K562 (cell line): ENCODE measurements around the gene CLDN5. TPM values are rescaled to one million over a fixed set of nuclear protein-coding genes. Genes with fewer than 3 reads are reported as not detected.

Experiments
- ARID1B ChIP-seq: fragments of 450-650 bp; IDR thresholded peaks from 2 replicates; pipeline ENCODE4 v1.6.1; 2016; ENCODE audit warnings: antibody characterized with exemption, mild to moderate bottlenecking, inconsistent platforms
- CHAMP1 ChIP-seq: fragments of 450-650 bp; IDR thresholded peaks from 2 replicates; pipeline ENCODE4 v1.6.1; 2016; ENCODE audit warnings: mild to moderate bottlenecking
- E4F1 ChIP-seq: fragments of 250-450 bp; sonication (Bioruptor Pico); IDR thresholded peaks from 2 replicates; pipeline ENCODE4 v1.5.0; 2021; ENCODE audit warnings: mild to moderate bottlenecking, borderline replicate concordance
- EGR1 ChIP-seq: fragments of 450-650 bp; conservative IDR thresholded peaks from 2 replicates; pipeline ENCODE4 v1.6.1; 2017; ENCODE audit warnings: mild to moderate bottlenecking
- EWSR1 ChIP-seq: fragments of 450-650 bp; IDR thresholded peaks from 2 replicates; pipeline ENCODE4 v1.6.1; 2018; ENCODE audit warnings: borderline replicate concordance, mild to moderate bottlenecking, low read depth, moderate library complexity; ENCODE audit not compliant: partially characterized antibody
- FOXJ2 ChIP-seq: fragments of 200-800 bp; sonication (Bioruptor generic); IDR thresholded peaks from 2 replicates; pipeline ENCODE4 v1.6.1; 2016; ENCODE audit warnings: missing genetic modification characterization, missing compliant biosample characterization
- FUS ChIP-seq: fragments of 200-400 bp; formaldehyde crosslinking; optimal IDR thresholded peaks from 2 replicates; pipeline ENCODE3; 2017; ENCODE audit warnings: low read depth, low read length
- HMG20A ChIP-seq: fragments of 450-650 bp; formaldehyde crosslinking; conservative IDR thresholded peaks from 2 replicates; pipeline ENCODE4 v1.4.0; 2020; ENCODE audit warnings: mild to moderate bottlenecking, mixed read lengths
- HMG20B ChIP-seq: fragments of 250-450 bp; sonication (Bioruptor Pico); IDR thresholded peaks from 2 replicates; pipeline ENCODE4 v1.5.0; 2021; ENCODE audit warnings: mild to moderate bottlenecking
- IRF1 ChIP-seq: sonication (generic); formaldehyde crosslinking; IDR thresholded peaks from 2 replicates; pipeline ENCODE4 v1.8.0; 2022; ENCODE audit warnings: missing genetic modification reagents, mild to moderate bottlenecking, borderline replicate concordance
- MAX ChIP-seq: sonication (generic); formaldehyde crosslinking; IDR thresholded peaks from 2 replicates; pipeline ENCODE4 v1.9.0; 2022; ENCODE audit warnings: mild to moderate bottlenecking, missing genetic modification reagents
- MTA1 ChIP-seq: fragments of 450-650 bp; IDR thresholded peaks from 2 replicates; pipeline ENCODE4 v1.6.1; 2017; ENCODE audit warnings: borderline replicate concordance
- NR3C1 ChIP-seq: sonication (generic); formaldehyde crosslinking; IDR thresholded peaks from 2 replicates; pipeline ENCODE4 v1.8.1; 2022; ENCODE audit warnings: missing genetic modification reagents
- POLR3G ChIP-seq: IDR thresholded peaks from 2 replicates; pipeline ENCODE4 v1.6.1; 2011; ENCODE audit not compliant: insufficient read length, insufficient replicate concordance; ENCODE audit errors: extremely low read depth
- RBM15 ChIP-seq: fragments of 200-400 bp; formaldehyde crosslinking; IDR thresholded peaks from 2 replicates; pipeline ENCODE4 v1.6.1; 2018; ENCODE audit warnings: mild to moderate bottlenecking, low read length, moderate library complexity; ENCODE audit not compliant: insufficient read depth
- RBM34 ChIP-seq: fragments of 200-400 bp; formaldehyde crosslinking; IDR thresholded peaks from 2 replicates; pipeline ENCODE4 v1.6.1; 2018; ENCODE audit warnings: low read length, borderline replicate concordance; ENCODE audit not compliant: insufficient read depth
- SETDB1 ChIP-seq: IDR thresholded peaks from one replicate; pipeline ENCODE4 v1.6.1; 2012; ENCODE audit warnings: low read length, control low read depth, inconsistent platforms
- SREBF1 ChIP-seq: fragments of 150-350 bp; IDR thresholded peaks from 2 replicates; pipeline ENCODE4 v1.6.1; 2014; ENCODE audit warnings: antibody characterized with exemption, low read depth, low read length, borderline replicate concordance
- TARDBP ChIP-seq: fragments of 450-650 bp; IDR thresholded peaks from 2 replicates; pipeline ENCODE4 v1.6.1; 2016
- TEAD2 ChIP-seq: fragments of 450-650 bp; IDR thresholded peaks from 2 replicates; pipeline ENCODE4 v1.6.1; 2016; ENCODE audit warnings: missing genetic modification characterization, control low read depth, missing compliant biosample characterization
- TGIF2 ChIP-seq: sonication (generic); formaldehyde crosslinking; IDR thresholded peaks from 2 replicates; pipeline ENCODE4 v1.8.1; 2022; ENCODE audit warnings: mild to moderate bottlenecking, missing genetic modification reagents, moderate library complexity
- ZC3H8 ChIP-seq: fragments of 450-650 bp; IDR thresholded peaks from 2 replicates; pipeline ENCODE4 v1.6.1; 2017
- ZNF511 ChIP-seq: sonication (generic); formaldehyde crosslinking; IDR thresholded peaks from 2 replicates; pipeline ENCODE4 v1.8.0; 2022; ENCODE audit warnings: mild to moderate bottlenecking, missing genetic modification reagents
- ZNF695 ChIP-seq: fragments of 450-650 bp; formaldehyde crosslinking; IDR thresholded peaks from 2 replicates; pipeline ENCODE4 v1.4.0; 2020; ENCODE audit warnings: mild to moderate bottlenecking, moderate library complexity
- polyA plus RNA-seq, 8 experiments: library from polyadenylated mRNA; depleted of rRNA in 4 of 8; stranded (reverse) in 5 of 8; unstranded in 3 of 8; fragments of >200 nt; fragmentation: Nextera tagmentation in 2 of 8; fragmentation: Illumina TruSeq in 1 of 8; extraction: Ambion mirVana in 2 of 8; extraction: Trizol in 1 of 8; gene quantifications; 2 replicates each; pipeline versions ENCODE4 v1.2.1 to v1.2.3, GENCODE V29; 2011 to 2014; ENCODE audit warnings: inconsistent platforms in 1 of 8, missing spikeins in 1 of 8
- total RNA-seq, 7 experiments: library from RNA; depleted of rRNA in 6 of 7; stranded (reverse); fragments of >200 nt in 6 of 7; fragmentation: Illumina TruSeq in 2 of 7; extraction: Trizol in 2 of 7; gene quantifications; 2 replicates each; pipeline versions ENCODE4 v1.2.1 to v1.2.3, GENCODE V29; 2011 to 2021; ENCODE audit warnings: low replicate concordance in 1 of 7

The CLDN5 gene
- total and polyA plus RNA-seq, 9 of the 15 experiments (the other 6 are each of a cell fraction or from before 2014, with no cell fraction given) = 0.20 TPM; not detected in 8

- TF ChIP-seq E4F1 (CRISPR knock-in tag) (no peak), RBM15 (no peak), HMG20A (no peak), EGR1 (no peak), TEAD2 (tag) (no peak), POLR3G (no peak), MAX (CRISPR knock-in tag) (peak; percentile 47), SETDB1 (peak; percentile 20), SREBF1 (no peak), HMG20B (CRISPR knock-in tag) (no peak), ARID1B (no peak), FOXJ2 (no peak), FUS (no peak), EWSR1 (no peak), ZNF695 (no peak), TGIF2 (no peak), MTA1 (no peak), ZNF511 (CRISPR knock-in tag) (peak; percentile 30; the same call in 1 of the 2 replicates), TARDBP (no peak), ZC3H8 (no peak), RBM34 (no peak), IRF1 (CRISPR knock-in tag) (no peak), NR3C1 (CRISPR knock-in tag) (0 out of 2 replicates have a peak, but pooled peaks have one; percentile 6), CHAMP1 (no peak)
Measured at GRCh38 chr22:19530751-19531150, 6.5 kb upstream of the CLDN5 start (continued).
